Endothelial cell (in vitro differentiated cells): Measurements from ENCODE around the gene FAAP100. TPM values are rescaled to one million over a fixed set of nuclear protein-coding genes. Genes with fewer than 3 reads are reported as not detected.

Experiments used
- DNase-seq: peaks from one replicate; pipeline ENCODE4 v3.0.0; 2021; ENCODE audit warnings: low spot score
- H3K27ac Mint-ChIP-seq: one replicate; pipeline ENCODE4 v1.8.0; 2021; ENCODE audit warnings: mixed read lengths, inconsistent platforms; ENCODE audit not compliant: unreplicated experiment
- H3K27me3 Mint-ChIP-seq: one replicate; pipeline ENCODE4 v1.8.0; 2021; ENCODE audit warnings: mild to moderate bottlenecking, moderate library complexity, mixed read lengths, inconsistent platforms; ENCODE audit not compliant: unreplicated experiment
- H3K36me3 Mint-ChIP-seq: one replicate; pipeline ENCODE4 v1.8.0; 2021; ENCODE audit warnings: mild to moderate bottlenecking, low read depth, mixed read lengths, inconsistent platforms; ENCODE audit not compliant: unreplicated experiment
- H3K4me1 Mint-ChIP-seq: one replicate; pipeline ENCODE4 v1.8.0; 2021; ENCODE audit warnings: mild to moderate bottlenecking, mixed read lengths, inconsistent platforms; ENCODE audit not compliant: unreplicated experiment
- H3K4me3 Mint-ChIP-seq: one replicate; pipeline ENCODE4 v1.8.0; 2021; ENCODE audit warnings: mild to moderate bottlenecking, mixed read lengths, inconsistent platforms; ENCODE audit not compliant: unreplicated experiment
- H3K9me3 Mint-ChIP-seq: one replicate; pipeline ENCODE4 v1.8.0; 2021; ENCODE audit warnings: mixed read lengths, inconsistent platforms; ENCODE audit not compliant: unreplicated experiment
- CTCF ChIP-seq: fragments of 200-600 bp; sonication (generic); IDR thresholded peaks from one replicate; pipeline ENCODE4 v1.5.0; 2021; ENCODE audit warnings: antibody characterized with exemption; ENCODE audit not compliant: unreplicated experiment
- total RNA-seq: library from RNA; stranded (reverse); fragmentation: NEBNext Ultra II Directional; extraction: Animal tissue kit (Norgen Biotek cat#: 25700); gene quantifications from one replicate; pipeline ENCODE4 v1.2.1, GENCODE V29; 2021; ENCODE audit not compliant: unreplicated experiment

The FAAP100 gene
- total RNA-seq, 1 donor from 2014 or later = 40.6 TPM

DNA sequence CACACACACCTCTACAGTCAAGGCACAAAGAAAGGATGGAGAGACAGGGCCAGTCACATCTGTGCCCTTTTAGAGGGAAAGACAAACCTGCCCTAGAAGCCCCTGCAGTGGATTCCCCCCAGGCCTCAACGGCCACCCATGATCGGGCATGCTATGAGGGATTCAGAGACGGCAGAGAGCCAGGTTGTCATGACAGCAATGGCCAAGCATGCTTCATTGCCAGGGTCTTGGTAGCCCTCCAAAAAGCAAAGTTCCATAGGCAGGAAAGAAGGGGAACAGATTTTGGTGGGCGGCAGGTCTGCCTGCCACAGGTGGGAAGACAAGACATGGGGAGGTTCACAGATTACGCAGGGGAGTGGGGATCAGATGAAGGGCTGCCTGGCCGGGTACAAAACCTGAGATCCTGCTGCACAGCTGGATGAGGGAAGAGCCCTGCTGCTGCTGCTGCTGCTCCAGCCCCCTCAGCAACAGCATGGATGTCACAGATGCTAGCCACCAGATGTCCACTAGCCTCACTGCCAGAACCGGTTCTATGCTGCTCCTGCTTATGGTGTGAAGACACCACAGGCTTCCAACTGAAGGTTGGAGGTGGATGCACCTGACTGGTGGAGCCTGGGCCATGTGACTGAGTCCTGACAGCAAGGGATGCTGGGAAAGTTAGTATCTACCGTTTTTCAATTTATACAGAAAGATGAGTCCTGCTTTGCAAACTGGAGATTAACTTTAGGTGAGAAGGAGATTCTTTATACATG lies 57.4 kb downstream of the FAAP100 start:
- no peak for TF ChIP-seq CTCF
- DNase-seq = no peak
- no peaks in the 10 kb centered on the region for H3K36me3 Mint-ChIP-seq
- peaks cover 11% of the 10 kb centered on the region for H3K27me3 Mint-ChIP-seq
- H3K27ac Mint-ChIP-seq = no peak overlapping the region
- no peak overlapping the region for H3K4me3 Mint-ChIP-seq
- H3K9me3 Mint-ChIP-seq = no peaks in the 10 kb centered on the region
- peaks cover 4% of the 10 kb centered on the region for H3K4me1 Mint-ChIP-seq

DNA sequence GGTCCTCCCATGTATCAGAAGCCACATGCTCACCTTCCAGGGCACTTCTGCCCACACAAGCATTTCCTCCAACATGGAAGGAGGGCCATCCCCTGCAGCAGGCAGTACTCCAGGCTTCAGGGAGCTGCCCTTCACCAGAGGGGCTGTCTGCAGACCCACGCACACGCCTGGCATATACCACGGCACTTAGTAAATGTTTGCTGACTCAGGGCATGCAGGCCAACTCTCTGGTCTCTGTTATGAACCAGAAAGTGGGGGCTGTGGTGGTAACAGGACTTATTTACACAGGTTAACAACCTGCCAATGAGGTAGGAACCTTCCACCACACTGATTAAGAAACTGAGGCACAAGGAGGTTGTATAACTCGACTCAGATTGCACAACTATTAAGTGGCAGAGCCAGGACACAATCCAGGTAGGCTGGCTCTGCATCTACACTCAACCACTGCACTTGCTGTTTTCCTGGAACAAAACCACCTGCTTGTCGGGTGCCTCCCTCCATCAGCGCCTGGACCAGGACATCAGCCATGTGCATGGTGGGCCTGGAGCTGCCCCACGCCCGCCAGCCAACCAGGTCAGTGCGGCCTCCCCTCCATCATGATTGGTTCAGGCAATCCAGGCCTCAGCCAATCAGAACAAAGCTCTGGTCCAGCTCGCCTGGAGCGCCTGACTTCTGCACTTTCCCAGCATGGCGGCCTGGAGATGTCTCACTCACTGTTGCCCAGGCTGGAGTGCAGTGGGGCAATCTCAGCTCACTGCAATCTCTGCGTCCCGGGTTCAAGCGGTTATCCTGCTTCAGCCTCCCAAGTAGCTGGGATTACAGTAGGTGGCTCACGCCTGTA lies 58.7 kb downstream of the FAAP100 start:
- TF ChIP-seq CTCF = no peak
- Mint-ChIP-seq H3K27me3 (peaks cover 15% of the 10 kb centered on the region), H3K36me3 (no peaks in the 10 kb centered on the region), H3K9me3 (no peaks in the 10 kb centered on the region), H3K4me1 (peaks cover 9% of the 10 kb centered on the region), H3K4me3 (no peak overlapping the region), H3K27ac (no peak overlapping the region)
- DNase-seq = no peak

DNA sequence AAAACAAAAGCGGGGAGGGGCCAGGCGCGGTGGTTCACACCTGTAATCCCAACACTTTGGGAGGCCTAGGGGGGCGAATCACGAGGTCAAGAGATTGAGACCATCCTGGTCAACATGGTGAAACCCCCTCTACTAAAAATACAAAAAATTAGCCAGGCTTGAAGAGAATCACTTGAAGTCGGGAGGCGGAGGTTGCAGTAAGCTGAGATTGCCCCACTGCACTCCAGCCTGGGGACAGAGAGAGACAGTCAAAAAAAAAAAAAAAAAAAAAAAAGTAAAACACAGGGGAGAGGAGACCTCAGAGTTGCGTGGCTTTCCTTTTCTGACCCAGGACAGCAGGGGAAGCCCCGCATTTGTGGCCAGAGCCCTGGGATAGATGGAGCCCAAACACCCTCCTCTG lies 59.4 kb downstream of the FAAP100 start:
- peaks cover 9% of the 10 kb centered on the region for H3K4me1 Mint-ChIP-seq
- no peaks in the 10 kb centered on the region for H3K36me3 Mint-ChIP-seq
- DNase-seq = no peak
- no peak overlapping the region for H3K27ac Mint-ChIP-seq
- no peak for TF ChIP-seq CTCF
- H3K4me3 Mint-ChIP-seq = no peak overlapping the region
- peaks cover 13% of the 10 kb centered on the region for H3K27me3 Mint-ChIP-seq
- no peaks in the 10 kb centered on the region for H3K9me3 Mint-ChIP-seq

GRCh38 chr17:81492202-81492601 lies 60.0 kb downstream of the FAAP100 start:
- H3K9me3 Mint-ChIP-seq = no peaks in the 10 kb centered on the region
- peaks cover 13% of the 10 kb centered on the region for H3K27me3 Mint-ChIP-seq
- no peak overlapping the region for H3K27ac Mint-ChIP-seq
- no peak for DNase-seq
- no peak for TF ChIP-seq CTCF
- H3K36me3 Mint-ChIP-seq = no peaks in the 10 kb centered on the region
- no peak overlapping the region for H3K4me3 Mint-ChIP-seq
- peaks cover 9% of the 10 kb centered on the region for H3K4me1 Mint-ChIP-seq

DNA sequence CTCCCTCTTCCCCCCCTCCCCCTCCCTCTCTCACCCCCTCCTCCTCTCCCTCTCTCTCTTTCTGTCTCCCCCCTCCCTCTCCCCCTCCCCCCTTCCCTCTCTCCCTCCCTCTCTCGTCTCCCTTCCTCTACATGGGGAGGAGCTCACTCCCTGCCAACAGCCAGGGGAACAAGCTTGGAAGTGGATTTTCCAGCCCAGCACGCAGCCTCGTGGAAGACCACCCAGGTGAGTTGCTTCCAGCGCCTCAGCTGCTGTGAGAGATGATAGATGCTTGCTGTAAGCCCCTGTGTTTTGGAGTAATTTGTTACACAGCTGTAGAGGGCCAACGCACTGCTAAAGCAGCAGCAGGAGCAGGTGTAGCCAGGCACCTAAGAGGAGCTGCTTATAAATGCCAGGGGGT lies 60.4 kb downstream of the FAAP100 start:
- TF ChIP-seq CTCF = no peak
- Mint-ChIP-seq H3K9me3 (no peaks in the 10 kb centered on the region), H3K27ac (no peak overlapping the region), H3K4me1 (peaks cover 9% of the 10 kb centered on the region), H3K36me3 (no peaks in the 10 kb centered on the region), H3K4me3 (no peak overlapping the region), H3K27me3 (peaks cover 13% of the 10 kb centered on the region)
- no peak for DNase-seq
